Ramos (cell line): ENCODE results near the gene TRIM41.
"Not testable (repeated sequence)": the region's sequence is repeated elsewhere in the genome, so short reads cannot be mapped to it uniquely, and the experiment has no call there.

Experiments used
- in situ Hi-C: fragments of 300-500 bp; cut with MboI; formaldehyde crosslinking; loops from one replicate; pipeline ENCODE4 v1.14.3; 2022; ENCODE audit warnings: low sequenced_read_pairs; ENCODE audit not compliant: unreplicated experiment

The TRIM41 gene

GRCh38 chr5:181243018-181243563 is 20.0 kb downstream of the TRIM41 start:
- in situ Hi-C loops: no loop called here

DNA sequence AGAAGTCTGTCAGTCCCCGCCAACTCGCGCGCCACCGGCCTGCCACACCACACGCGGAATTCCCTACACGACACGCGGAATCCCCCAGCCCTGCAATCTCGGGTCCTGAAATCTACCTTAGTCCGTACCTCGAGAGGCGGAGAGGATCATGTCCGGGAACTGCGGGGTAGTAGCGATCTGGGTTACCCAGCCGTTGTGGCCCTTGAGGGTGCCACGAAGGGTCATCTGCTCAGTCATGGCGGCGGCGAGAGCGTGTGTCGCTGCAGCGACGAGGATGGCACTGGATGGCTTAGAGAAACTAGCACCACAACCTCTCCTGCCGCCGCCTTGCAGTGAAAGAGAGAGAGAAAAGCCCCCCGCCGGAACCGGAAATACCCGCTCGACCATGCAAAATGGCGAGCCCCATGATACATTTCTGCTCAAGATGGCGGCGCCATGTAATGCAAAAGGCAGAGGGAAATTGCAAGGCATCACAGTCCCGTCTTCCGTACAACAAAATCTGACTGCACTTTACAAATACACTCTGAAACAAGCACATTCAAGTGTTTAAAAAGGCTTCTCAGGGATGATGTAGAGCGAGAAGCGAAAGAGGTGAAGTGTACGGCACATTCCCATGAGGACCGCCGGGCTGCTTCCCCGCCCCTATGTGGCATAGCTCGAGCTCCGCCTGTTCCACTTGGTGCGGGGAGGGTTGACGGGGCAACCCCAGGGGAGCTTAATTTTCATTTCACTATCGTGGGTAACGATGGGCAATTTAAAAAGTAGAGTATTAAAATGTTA is 20.7 kb downstream of the TRIM41 start, which contains the start of gene RACK1:
Gene RACK1 (minus strand): TSS at position 343 of the 780 bp plus-strand sequence. CDS start 106 bp downstream, at position 237.
- in situ Hi-C loops: no loop called here

DNA sequence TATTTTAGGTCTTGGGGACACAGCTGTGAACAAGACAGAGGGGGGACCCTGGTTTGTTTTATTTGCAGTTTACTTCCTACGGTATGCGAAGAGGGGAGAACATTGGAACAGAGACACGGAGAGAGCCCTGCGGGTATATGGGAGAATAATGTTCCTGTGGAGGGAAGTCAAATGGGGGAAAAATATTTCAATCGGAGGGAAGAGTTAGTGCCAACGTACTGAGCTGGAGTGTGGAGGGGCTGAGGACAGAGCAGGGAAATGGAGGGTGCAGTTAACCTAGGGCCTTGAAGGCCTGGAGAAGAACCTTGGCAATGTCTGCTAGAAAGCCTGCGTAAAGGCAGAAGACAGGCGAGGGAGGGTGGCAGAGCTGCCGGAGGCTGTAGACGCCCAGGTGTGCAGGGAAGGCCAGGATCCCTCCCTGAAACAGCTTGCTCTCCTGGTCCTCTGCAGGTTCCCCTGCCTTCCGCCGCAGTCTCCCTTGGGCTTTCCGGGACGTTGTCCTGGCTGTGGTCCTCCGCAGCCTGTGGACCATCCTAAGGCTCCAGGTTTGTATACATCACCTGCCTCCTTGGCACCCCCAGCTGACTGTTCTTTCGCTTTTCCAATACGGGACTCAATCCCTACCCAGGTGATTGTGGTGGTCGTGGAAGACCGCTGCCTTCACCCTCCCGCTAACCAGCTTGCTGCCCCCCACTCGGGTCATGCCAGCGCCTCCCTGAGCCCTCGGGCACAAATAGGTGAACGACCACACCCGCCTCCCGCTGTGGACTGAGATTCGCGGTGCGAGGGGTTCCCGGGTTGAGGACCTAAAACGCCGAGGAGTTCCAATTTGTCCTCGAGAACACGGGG is 22.6 kb downstream of the TRIM41 start:
- in situ Hi-C loops: no loop called here

DNA sequence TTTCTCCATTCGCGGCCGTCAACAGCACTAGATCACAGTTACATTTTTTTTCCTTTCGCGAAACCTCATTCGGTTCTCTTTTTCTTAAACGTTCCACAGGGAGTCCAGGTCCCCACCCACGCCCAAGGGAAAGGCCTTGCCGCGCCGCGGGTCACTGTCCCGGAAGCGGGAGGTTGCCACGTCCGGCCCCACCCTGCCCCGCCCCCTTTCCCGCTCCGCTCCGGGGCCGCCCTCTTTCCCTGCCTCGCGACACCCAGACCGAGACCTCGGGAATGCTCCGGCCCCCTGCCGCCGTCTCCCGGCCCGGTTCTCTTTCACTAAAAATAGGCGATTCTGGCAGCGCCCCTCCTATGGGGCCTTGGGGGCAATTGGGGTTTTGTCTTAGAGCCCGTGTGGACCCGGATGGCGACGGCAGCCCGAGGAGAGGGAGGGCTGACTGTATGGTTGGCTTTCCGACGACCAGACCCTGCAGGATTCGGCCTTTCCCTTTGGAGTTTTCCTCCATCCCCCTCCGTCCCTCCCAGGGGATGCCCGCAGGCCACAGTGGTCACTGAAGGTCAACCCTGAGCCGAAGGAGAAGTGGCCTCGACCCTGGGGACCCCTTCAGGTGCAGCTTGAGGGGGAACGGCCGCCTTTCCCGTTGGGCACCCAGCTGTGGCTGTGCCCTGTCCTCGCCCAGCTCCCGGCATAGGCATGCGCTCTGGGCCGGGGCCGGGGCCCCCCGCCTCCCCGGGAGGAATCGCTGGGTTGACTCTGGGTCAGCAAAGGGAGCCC is 23.4 kb downstream of the TRIM41 start:
- in situ Hi-C loops: no loop called here

GRCh38 chr5:181248277-181248676 is 25.2 kb downstream of the TRIM41 start:
- in situ Hi-C loops: no loop called here

- in situ Hi-C loops: no loop called here
Observed at GRCh38 chr5:181255276-181255675, 32.2 kb downstream of the TRIM41 start.

DNA sequence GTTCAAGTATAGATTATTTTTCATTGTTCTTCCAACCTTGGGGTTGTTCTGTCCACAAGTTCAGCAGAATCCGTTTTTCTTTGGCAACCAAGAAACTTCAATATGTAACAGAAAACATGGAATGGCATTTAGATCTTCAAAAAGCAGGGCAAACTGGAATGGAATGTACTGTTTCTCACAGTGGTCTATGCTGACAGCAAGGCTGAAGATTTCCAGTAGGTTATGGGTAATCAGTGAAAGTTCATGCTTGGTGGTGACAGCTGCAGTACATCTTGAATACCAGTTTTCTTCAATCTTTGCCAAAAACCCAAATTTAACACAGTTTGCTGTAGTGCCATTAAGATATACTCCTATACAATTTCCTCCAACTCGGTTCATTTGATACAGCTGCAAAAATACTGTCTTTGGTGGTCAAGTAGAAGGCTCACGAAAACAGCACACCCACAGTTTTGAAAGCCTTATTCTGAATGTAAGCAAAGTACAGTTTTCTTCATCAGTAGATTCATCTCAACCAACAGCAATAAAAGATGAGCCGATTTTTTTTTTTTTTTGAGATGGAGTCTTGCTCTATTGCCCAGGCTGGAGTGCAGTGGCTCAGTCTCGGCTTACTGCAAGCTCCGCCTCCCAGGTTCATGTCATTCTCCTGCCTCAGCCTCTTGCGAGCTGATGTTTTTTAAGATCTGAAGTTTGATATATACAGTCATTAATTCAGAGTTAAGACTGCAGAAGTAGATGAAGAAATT is 32.9 kb downstream of the TRIM41 start:
- in situ Hi-C loops: no loop called here

DNA sequence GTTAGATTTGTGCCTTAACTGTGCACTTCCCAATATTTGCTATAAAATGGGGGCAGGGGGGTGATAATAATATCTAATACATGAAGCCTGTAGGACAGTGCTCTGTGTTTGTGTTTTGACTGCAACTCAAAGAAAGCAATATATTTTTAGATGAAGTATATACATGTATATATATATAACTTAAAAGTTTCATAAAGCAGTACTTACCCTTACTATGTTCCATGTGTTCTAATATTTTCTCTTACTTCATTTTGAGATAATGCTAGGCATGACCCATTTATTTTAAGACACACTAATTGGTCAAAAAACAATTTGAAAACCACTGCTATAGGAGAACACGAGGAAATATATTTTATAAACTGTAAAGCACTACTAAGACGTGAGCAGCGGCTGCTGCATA is 35.5 kb downstream of the TRIM41 start:
- in situ Hi-C loops: no loop called here

DNA sequence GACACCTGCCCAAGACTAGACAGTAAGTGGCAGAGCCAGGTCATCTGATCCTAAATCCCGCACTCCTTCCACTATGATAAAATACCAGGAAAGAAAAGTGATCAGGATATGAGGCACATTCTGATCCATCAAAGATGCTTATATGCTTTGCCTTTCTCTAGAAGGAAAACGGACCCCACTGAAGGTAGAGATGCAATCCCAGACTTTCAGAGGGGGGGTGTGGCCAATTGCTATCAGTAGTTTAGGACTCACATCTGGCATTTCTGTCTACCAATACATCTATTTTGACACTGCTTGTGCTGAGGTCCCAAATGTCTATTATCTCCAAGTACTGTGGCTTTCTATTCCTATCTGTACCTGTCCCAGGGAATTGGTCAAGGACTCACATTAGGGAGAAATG is 36.2 kb downstream of the TRIM41 start:
- in situ Hi-C loops: no loop called here

- in situ Hi-C loops: no loop called here
Observed at GRCh38 chr5:181259974-181260719, 37.1 kb downstream of the TRIM41 start.

GRCh38 chr5:181260720-181261319 is 37.7 kb downstream of the TRIM41 start, which contains the start of gene TRIM52:
TSS of gene TRIM52 (minus strand) at chr5:181261143. CDS start at chr5:181260813, 330 bp downstream.
- in situ Hi-C loops: no loop called here

DNA sequence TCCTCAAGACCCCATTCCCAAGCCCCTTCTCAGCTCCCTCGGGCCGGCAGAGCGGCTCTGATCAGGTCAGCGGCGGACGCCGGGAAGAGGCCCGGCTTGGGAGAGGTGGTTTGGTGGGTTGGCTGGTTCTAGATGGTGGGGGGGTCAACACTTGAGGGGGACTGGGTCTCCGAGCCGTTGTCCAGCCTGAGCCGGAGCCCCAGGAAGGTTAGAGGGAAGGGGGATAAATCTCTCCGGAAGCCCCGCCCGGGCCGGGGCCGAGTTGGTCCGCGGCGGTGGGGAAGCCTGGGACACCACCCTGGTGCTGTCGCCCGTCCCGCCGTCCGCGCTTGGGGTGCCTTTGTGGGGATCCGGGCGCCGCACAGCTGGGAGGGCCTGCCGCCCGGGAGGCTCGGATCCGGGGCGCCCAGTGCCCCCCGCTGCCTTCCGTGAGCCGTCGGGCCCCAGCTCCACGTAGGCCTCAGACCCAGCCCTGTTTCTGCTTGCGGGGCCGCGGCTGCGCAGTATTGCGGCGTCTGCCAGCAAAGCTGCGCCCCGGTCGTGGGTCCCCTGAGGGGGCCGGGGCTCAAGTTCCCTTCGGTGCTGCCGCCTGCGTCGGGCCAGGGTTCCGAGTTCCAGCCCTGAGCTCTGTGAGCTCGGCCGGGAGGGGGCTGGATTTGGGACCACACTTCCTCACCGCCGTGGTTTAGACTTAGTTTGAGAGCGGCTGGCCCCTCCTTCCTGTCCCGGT is 38.4 kb downstream of the TRIM41 start:
- in situ Hi-C loops: no loop called here

DNA sequence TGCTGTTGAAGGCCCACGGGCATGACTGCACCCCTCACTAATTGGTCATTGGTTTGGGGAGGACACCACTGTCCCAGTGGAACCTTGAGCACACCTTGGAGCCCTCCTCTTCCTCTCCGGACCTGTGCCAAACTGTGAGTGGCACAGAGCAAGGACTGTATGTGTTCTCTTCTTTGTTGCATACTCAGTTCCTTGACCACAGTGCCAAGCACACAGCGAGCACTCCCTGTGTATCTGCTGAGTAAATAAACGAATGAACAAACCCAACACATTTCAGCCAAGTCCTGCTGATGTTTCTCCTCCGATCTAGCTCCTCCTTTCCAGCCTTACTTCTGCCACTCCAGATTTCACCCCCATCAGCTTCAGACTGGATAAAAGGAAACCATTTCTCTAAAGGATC is 40.6 kb downstream of the TRIM41 start:
- in situ Hi-C loops: no loop called here

- in situ Hi-C loops: no loop called here
Observed at GRCh38 chr5:181265092-181265671, 42.1 kb downstream of the TRIM41 start.

- in situ Hi-C loops: not testable (repeated sequence)
Observed at GRCh38 chr5:181267291-181267904, 44.3 kb downstream of the TRIM41 start.

GRCh38 chr5:181267907-181268306 is 44.8 kb downstream of the TRIM41 start:
- in situ Hi-C loops: not testable (repeated sequence)

- in situ Hi-C loops: no loop called here
Observed at GRCh38 chr5:181271081-181271480, 48.0 kb downstream of the TRIM41 start.
